ENCODE results near the gene TGM1. TPM values are rescaled to one million over a fixed set of nuclear protein-coding genes. Genes with fewer than 3 reads are reported as not detected.

The TGM1 gene
- total and polyA plus RNA-seq, 4 experiments from 2014 or later: 0.11 to 16.1 (median 5.5) TPM

- Histone ChIP-seq H3K36me3 (ENCODE audit: insufficient read depth, low read length) (peaks cover 13% of the 10 kb centered on the region), H3K27ac (ENCODE audit: low read depth, low read length) (peak overlapping the region; percentile 94), H3K4me1 (ENCODE audit: insufficient read depth, low read length) (peaks cover 33% of the 10 kb centered on the region), H3K27me3 (ENCODE audit: insufficient read depth, low read length) (no peaks in the 10 kb centered on the region), H3K4me3 (ENCODE audit: low read length in 2 of 2) (peak overlapping the region; percentile 39 to 64), H3K9me3 (ENCODE audit: control insufficient read depth in 1 of 2, low read length in 2 of 2) (no peaks in the 10 kb centered on the region)
- Mint-ChIP-seq H3K27ac (peak overlapping the region; percentile 91 to 100 (median 99)), H3K36me3 (peaks cover 16 to 25% of the 10 kb centered on the region in 2 donors), H3K9me3 (no peaks in the 10 kb centered on the region), H3K27me3 (no peaks in the 10 kb centered on the region), H3K4me3 (peak overlapping the region; percentile 81 to 94 (median 90)), H3K4me1 (peaks cover 24 to 50% (median 42%) of the 10 kb centered on the region in 4 donors)
- DNase-seq: no peak
- intact Hi-C loops (cut with micrococcal nuclease): loop anchor here (1.0 to 2.0 kb wide), 10 partner anchors 25 to 158 kb away; partner anchors contain the start of genes CBLN3, DCAF11, GMPR2 and KHNYN
- CTCF ChIA-PET (ENCODE audit: partially characterized antibody): interaction anchor here (0.8 to 6.5 kb wide), 12 partner anchors 9 to 165 kb away, joined by 3 to 84 read pairs (median 14); partner anchors contain the start of genes CIDEB, DHRS1, LTB4R and LTB4R2
- POLR2A ChIA-PET (ENCODE audit: partially characterized antibody): interaction anchor here (0.6 to 6.8 kb wide), 28 partner anchors 8 to 1169 kb away, joined by 3 to 128 read pairs (median 7); partner anchors contain the start of genes CBLN3, CHMP4A, CIDEB and DCAF11
These were observed 8.9 kb upstream of the TGM1 start for GRCh38 chr14:24271834-24272263.

DNA sequence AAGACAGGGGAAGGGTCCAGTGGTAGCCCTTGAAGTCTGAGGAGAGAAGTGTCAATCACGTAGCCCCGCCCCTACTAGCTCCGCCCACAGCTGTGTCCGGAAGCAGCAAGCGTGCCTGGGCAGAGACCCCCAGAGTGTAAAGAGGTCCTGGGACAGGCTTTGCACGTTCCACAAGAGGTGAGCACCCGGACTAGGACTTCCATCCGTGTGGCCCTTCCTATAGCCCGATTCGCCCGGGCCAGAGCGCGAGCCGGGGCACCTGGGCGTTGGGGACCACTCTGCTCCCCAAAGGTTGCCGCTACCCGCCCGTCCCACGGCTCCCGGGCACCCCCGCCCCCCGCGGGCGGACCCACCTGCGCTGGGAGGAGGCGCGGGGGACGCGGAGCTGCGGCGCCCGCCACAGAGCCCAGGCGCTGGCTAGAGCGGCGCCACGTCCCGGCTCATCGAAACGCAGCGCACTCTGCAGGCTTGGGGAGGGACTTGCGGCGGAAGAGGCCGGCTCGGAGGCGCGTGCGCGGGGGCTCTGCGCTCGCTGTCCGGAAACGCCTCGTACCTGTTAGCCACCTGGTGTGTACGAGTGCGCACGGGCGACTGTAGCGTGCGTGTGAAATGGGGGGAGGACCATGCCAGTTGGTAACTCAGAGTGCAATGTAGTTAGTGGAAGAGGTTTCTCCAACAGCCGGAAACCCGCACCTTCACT, 8.3 kb upstream of the TGM1 start, which contains the start of gene RABGGTA:
Gene RABGGTA, minus strand, starts transcription at position 464 of the 700 bp plus-strand sequence. CDS start 482 bp downstream, outside the sequence.
- H3K4me1 ChIP-seq (ENCODE audit: insufficient read depth, low read length): peaks cover 33% of the 10 kb centered on the region
- Mint-ChIP-seq H3K27me3 (no peaks in the 10 kb centered on the region), H3K9me3 (no peaks in the 10 kb centered on the region), H3K4me3 (peak within 1 kb of the TSS; percentile 90 to 95 (median 91)), H3K27ac (peak within 1 kb of the TSS; percentile 91 to 100 (median 99)), H3K4me1 (peaks cover 24 to 46% (median 39%) of the 10 kb centered on the region in 4 donors), H3K36me3 (peaks cover 22 to 31% of the 10 kb centered on the region in 2 donors)
- ChIA-PET POLR2A (ENCODE audit: partially characterized antibody) (interaction anchor here (0.7 to 6.8 kb wide), 28 partner anchors 9 to 190 kb away, joined by 3 to 128 read pairs (median 8); partner anchors contain the start of genes CBLN3, CHMP4A, CIDEB and DCAF11), CTCF (ENCODE audit: partially characterized antibody) (interaction anchor here (0.6 to 6.5 kb wide), 21 partner anchors 9 to 166 kb away, joined by 3 to 84 read pairs (median 5); partner anchors contain the start of genes CIDEB, DHRS1, IPO4 and IRF9)
- peak within 1 kb of the TSS; percentile 94 for H3K27ac ChIP-seq (ENCODE audit: low read depth, low read length)
- H3K27me3 ChIP-seq (ENCODE audit: insufficient read depth, low read length): no peaks in the 10 kb centered on the region
- H3K4me3 ChIP-seq (ENCODE audit: low read length in 2 of 2): peak within 1 kb of the TSS; percentile 86 to 91
- intact Hi-C loops (cut with micrococcal nuclease): loop anchor here (1.0 to 2.0 kb wide), 10 partner anchors 24 to 158 kb away; partner anchors contain the start of genes CBLN3, DCAF11, GMPR2 and KHNYN
- peak; percentile 95 to 98 (median 97) for DNase-seq
- peaks cover 19% of the 10 kb centered on the region for H3K36me3 ChIP-seq (ENCODE audit: insufficient read depth, low read length)
- no peaks in the 10 kb centered on the region for H3K9me3 ChIP-seq (ENCODE audit: control insufficient read depth in 1 of 2, low read length in 2 of 2)

DNA sequence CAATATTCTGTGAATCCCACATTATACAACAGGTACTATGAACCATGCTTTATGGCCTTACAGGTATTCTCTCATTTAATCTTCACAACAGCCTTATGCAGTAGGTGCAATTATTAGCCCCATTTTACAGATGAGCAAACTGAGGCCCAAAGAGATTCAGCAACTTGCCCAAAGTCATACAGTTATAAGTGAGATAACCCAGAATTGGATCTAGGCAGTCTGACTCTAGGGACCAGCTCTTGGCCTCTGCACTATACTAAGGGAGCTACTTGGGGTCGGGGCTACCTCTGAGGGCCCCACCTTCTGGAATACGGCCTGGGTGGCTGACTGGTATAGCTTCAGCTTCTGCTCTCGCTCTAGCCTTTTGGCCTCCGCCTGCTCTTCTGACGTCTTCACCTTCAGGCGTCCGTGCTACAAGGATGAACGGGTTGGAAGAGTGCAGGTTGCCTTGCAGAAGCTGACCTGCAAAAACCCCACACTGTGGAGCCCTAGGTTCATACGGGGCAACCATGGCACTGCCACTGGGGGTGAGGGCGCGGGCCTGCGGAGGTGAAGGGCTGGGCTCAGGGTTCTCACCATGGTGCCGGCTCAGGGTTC, 7.7 kb upstream of the TGM1 start:
- POLR2A ChIA-PET (ENCODE audit: partially characterized antibody): interaction anchor here (0.7 to 6.8 kb wide), 26 partner anchors 10 to 189 kb away, joined by 3 to 128 read pairs (median 8); partner anchors contain the start of genes CBLN3, CHMP4A, CIDEB and DCAF11
- peak overlapping the region; percentile 86 to 91 for H3K4me3 ChIP-seq (ENCODE audit: low read length in 2 of 2)
- intact Hi-C loops (cut with micrococcal nuclease): loop anchor here (1.0 to 2.0 kb wide), 10 partner anchors 23 to 159 kb away; partner anchors contain the start of genes CBLN3, DCAF11, GMPR2 and KHNYN
- Mint-ChIP-seq H3K9me3 (no peaks in the 10 kb centered on the region), H3K4me3 (peak overlapping the region; percentile 90 to 95 (median 91)), H3K36me3 (peaks cover 27 to 37% of the 10 kb centered on the region in 2 donors), H3K27ac (peak overlapping the region; percentile 91 to 100 (median 96)), H3K27me3 (no peaks in the 10 kb centered on the region), H3K4me1 (peaks cover 24 to 46% (median 39%) of the 10 kb centered on the region in 4 donors)
- H3K9me3 ChIP-seq (ENCODE audit: control insufficient read depth in 1 of 2, low read length in 2 of 2): no peaks in the 10 kb centered on the region
- CTCF ChIA-PET (ENCODE audit: partially characterized antibody): interaction anchor here (0.6 to 6.5 kb wide), 18 partner anchors 10 to 166 kb away, joined by 3 to 84 read pairs (median 5); partner anchors contain the start of genes CIDEB, DHRS1, IPO4 and IRF9
- no peaks in the 10 kb centered on the region for H3K27me3 ChIP-seq (ENCODE audit: insufficient read depth, low read length)
- peak overlapping the region; percentile 94 for H3K27ac ChIP-seq (ENCODE audit: low read depth, low read length)
- H3K4me1 ChIP-seq (ENCODE audit: insufficient read depth, low read length): peaks cover 33% of the 10 kb centered on the region
- no peak for DNase-seq
- H3K36me3 ChIP-seq (ENCODE audit: insufficient read depth, low read length): peaks cover 24% of the 10 kb centered on the region

DNA sequence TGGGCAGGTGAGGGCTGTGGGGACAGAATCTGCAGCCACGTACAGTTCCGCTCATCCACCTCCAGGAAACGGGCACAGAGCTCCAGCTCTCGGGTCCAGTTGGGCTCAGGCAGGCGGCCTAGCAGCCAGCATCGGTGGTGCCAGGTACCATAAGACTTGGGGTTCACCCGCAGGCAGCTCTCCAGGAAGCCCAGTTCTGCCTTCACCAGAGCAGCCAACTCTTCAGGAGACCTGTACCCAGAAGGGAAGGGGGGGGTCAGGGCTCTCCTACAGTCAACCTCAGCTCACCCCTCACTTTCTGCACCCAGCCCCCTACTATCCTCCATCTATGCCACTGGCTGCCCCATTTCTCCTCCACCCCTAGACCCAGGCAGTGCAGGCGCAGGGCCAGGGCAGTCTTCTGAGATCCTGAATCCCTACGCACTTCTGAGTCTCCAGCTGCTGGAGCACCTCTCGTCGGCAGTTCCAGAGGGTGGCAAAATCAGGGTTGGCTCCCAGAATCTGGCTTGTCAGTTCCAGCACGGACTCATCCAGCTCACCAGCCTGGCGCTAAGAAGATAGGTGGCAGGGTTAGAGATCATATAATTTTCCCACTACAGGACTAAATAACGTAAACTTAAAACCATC, 7.0 kb upstream of the TGM1 start:
- peak overlapping the region; percentile 13 to 95 (median 91) for H3K4me3 Mint-ChIP-seq
- Histone ChIP-seq H3K4me1 (ENCODE audit: insufficient read depth, low read length) (peaks cover 33% of the 10 kb centered on the region), H3K27me3 (ENCODE audit: insufficient read depth, low read length) (no peaks in the 10 kb centered on the region), H3K9me3 (ENCODE audit: control insufficient read depth in 1 of 2, low read length in 2 of 2) (no peaks in the 10 kb centered on the region), H3K27ac (ENCODE audit: low read depth, low read length) (peak overlapping the region; percentile 94), H3K36me3 (ENCODE audit: insufficient read depth, low read length) (peaks cover 26% of the 10 kb centered on the region), H3K4me3 (ENCODE audit: low read length in 2 of 2) (no peak overlapping the region)
- H3K36me3 Mint-ChIP-seq: peaks cover 28 to 40% of the 10 kb centered on the region in 2 donors
- ChIA-PET CTCF (ENCODE audit: partially characterized antibody) (interaction anchor here (0.8 to 6.5 kb wide), 13 partner anchors 8 to 167 kb away, joined by 3 to 84 read pairs (median 7); partner anchors contain the start of genes CIDEB, DHRS1, IPO4 and LTB4R), POLR2A (ENCODE audit: partially characterized antibody) (interaction anchor here (0.7 to 6.8 kb wide), 21 partner anchors 10 to 172 kb away, joined by 3 to 128 read pairs (median 16); partner anchors contain the start of genes CBLN3, CHMP4A, CIDEB and DCAF11)
- peak in 1 of 5 donors; percentile 43 for DNase-seq
- intact Hi-C loops (cut with micrococcal nuclease): loop anchor here (2.0 kb wide), 1 partner anchor 75 kb away; the partner anchor contains the start of gene TM9SF1
- no peaks in the 10 kb centered on the region for H3K27me3 Mint-ChIP-seq
- H3K27ac Mint-ChIP-seq: peak overlapping the region in 5 of 7 donors; percentile 66 to 100 (median 96)
- peaks cover 24 to 46% (median 38%) of the 10 kb centered on the region in 4 donors for H3K4me1 Mint-ChIP-seq
- H3K9me3 Mint-ChIP-seq: no peaks in the 10 kb centered on the region

DNA sequence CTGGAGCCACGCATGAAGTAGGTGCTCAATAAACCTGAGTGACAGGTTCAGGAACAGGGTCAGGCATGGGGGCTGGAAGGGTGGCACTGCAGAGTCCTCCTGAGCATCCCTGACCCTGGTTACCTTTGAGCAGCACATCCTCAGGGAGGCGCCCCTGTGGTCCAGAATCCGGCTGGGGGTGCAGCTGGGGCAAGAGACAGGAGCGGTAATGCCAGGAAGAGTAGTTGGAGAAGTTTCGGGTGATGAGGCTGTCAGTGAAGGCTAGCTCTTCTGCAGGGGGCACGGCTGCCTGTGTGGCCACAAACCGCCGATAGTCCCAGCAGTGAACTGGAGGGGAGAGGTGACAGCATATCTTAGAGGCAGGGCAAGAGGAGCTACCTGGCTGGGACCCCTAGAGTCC, 6.4 kb upstream of the TGM1 start:
- no peaks in the 10 kb centered on the region for H3K27me3 Mint-ChIP-seq
- Histone ChIP-seq H3K27me3 (ENCODE audit: insufficient read depth, low read length) (no peaks in the 10 kb centered on the region), H3K27ac (ENCODE audit: low read depth, low read length) (no peak overlapping the region), H3K36me3 (ENCODE audit: insufficient read depth, low read length) (peaks cover 26% of the 10 kb centered on the region), H3K9me3 (ENCODE audit: control insufficient read depth in 1 of 2, low read length in 2 of 2) (no peaks in the 10 kb centered on the region), H3K4me3 (ENCODE audit: low read length in 2 of 2) (no peak overlapping the region), H3K4me1 (ENCODE audit: insufficient read depth, low read length) (peaks cover 30% of the 10 kb centered on the region)
- H3K4me3 Mint-ChIP-seq: peak overlapping the region in 3 of 8 donors; percentile 10 to 70 (median 61)
- ChIA-PET CTCF (ENCODE audit: partially characterized antibody) (interaction anchor here (0.8 to 6.5 kb wide), 10 partner anchors 9 to 167 kb away, joined by 3 to 84 read pairs (median 4); partner anchors contain the start of genes CIDEB, DHRS1, LTB4R and LTB4R2), POLR2A (ENCODE audit: partially characterized antibody) (interaction anchor here (0.7 to 6.8 kb wide), 10 partner anchors 27 to 173 kb away, joined by 3 to 128 read pairs (median 24); partner anchors contain the start of genes CHMP4A, CIDEB, DHRS1 and LTB4R)
- no peak for DNase-seq
- H3K9me3 Mint-ChIP-seq: no peaks in the 10 kb centered on the region
- H3K4me1 Mint-ChIP-seq: peaks cover 24 to 45% (median 37%) of the 10 kb centered on the region in 4 donors
- peak overlapping the region in 4 of 7 donors; percentile 15 to 56 (median 48) for H3K27ac Mint-ChIP-seq
- intact Hi-C loops (cut with micrococcal nuclease): no loop called here
- peaks cover 34 to 45% of the 10 kb centered on the region in 2 donors for H3K36me3 Mint-ChIP-seq

- CTCF ChIA-PET (ENCODE audit: partially characterized antibody): interaction anchor here (0.9 to 6.5 kb wide), 4 partner anchors 13 to 40 kb away, joined by 4 to 84 read pairs (median 24); partner anchors contain the start of genes CIDEB, LTB4R, LTB4R2 and TINF2
These were observed 5.2 kb upstream of the TGM1 start for GRCh38 chr14:24268225-24268624.

More at GRCh38 chr14:24268225-24268624, 5.2 kb upstream of the TGM1 start:
- peaks cover 34 to 49% of the 10 kb centered on the region in 2 donors for H3K36me3 Mint-ChIP-seq
- H3K9me3 Mint-ChIP-seq: no peaks in the 10 kb centered on the region
- Histone ChIP-seq H3K4me3 (ENCODE audit: low read length in 2 of 2) (no peak overlapping the region), H3K9me3 (ENCODE audit: control insufficient read depth in 1 of 2, low read length in 2 of 2) (no peaks in the 10 kb centered on the region), H3K27ac (ENCODE audit: low read depth, low read length) (no peak overlapping the region), H3K36me3 (ENCODE audit: insufficient read depth, low read length) (peaks cover 26% of the 10 kb centered on the region), H3K27me3 (ENCODE audit: insufficient read depth, low read length) (no peaks in the 10 kb centered on the region), H3K4me1 (ENCODE audit: insufficient read depth, low read length) (peaks cover 21% of the 10 kb centered on the region)
- POLR2A ChIA-PET (ENCODE audit: partially characterized antibody): interaction anchor here (0.8 to 6.0 kb wide), 2 partner anchors 11 to 26 kb away, joined by 3 to 128 read pairs; partner anchors contain the start of gene TINF2
- intact Hi-C loops (cut with micrococcal nuclease): no loop called here
- no peak overlapping the region for H3K4me3 Mint-ChIP-seq
- no peak overlapping the region for H3K27ac Mint-ChIP-seq
- no peaks in the 10 kb centered on the region for H3K27me3 Mint-ChIP-seq
- H3K4me1 Mint-ChIP-seq: peaks cover 15 to 34% (median 27%) of the 10 kb centered on the region in 4 donors
- DNase-seq: no peak

All from CD4-positive, alpha-beta memory T cell (primary cell).